HepG2 (cell line): ENCODE results near the gene LGR6. TPM values are rescaled to one million over a fixed set of nuclear protein-coding genes. Genes with fewer than 3 reads are reported as not detected.

Experiments
- ATAC-seq: fragments of 200-7000 bp; cut with Tn5 transposase; 3 replicates; pipeline ENCODE4 v1.9.1; 2020; ENCODE audit warnings: mild to moderate bottlenecking, moderate library complexity
- BruUV-seq: library from RNA; stranded (reverse); fragments of 400-500 nt; replicated peaks from 2 replicates; lab custom pipeline; 2021; lab: Mats Ljungman, UMichigan
- CTCF ChIA-PET: fragments of 300-600 bp; formaldehyde crosslinking; extraction: SDS; loops from one replicate; lab custom pipeline; 2021; ENCODE audit warnings: low total read pairs, inconsistent platforms, low intra/inter-chr PET ratio; lab: Yijun Ruan, JAX
- POLR2A ChIA-PET: fragments of 350-600 bp; sonication (Branson Sonifier 250); formaldehyde crosslinking; loops from one replicate; lab custom pipeline; 2020; ENCODE audit warnings: antibody characterized with exemption, inconsistent platforms; lab: Yijun Ruan, JAX
- DNase-seq: peaks from one replicate; pipeline ENCODE4 v3.0.0-alpha.2; 2015; ENCODE audit warnings: low spot score
- FAIRE-seq: peaks from 3 replicates; lab custom pipeline; 2011; peaks lifted over from hg19 to GRCh38; lab: Jason Lieb, UNC
- H2AFZ ChIP-seq: one replicate; pipeline ENCODE4 v1.6.1; 2011; ENCODE audit warnings: low read length, inconsistent platforms
- H3K27ac ChIP-seq: fragments of 300-600 bp; 3 replicates; pipeline ENCODE4 v1.8.0; 2011; ENCODE audit warnings: mixed run types, mild to moderate bottlenecking, mixed read lengths, low read length, inconsistent platforms; ENCODE audit not compliant: insufficient read depth; ENCODE audit errors: extremely low read length
- H3K27me3 ChIP-seq, 2 experiments: fragments of 200-600 bp in 1 of 2; 2 replicates in 1 of 2; 3 replicates in 1 of 2; pipeline versions ENCODE4 v1.6.0 to v1.8.0; 2011; ENCODE audit warnings: low read length in 2 of 2, mild to moderate bottlenecking in 2 of 2, moderate library complexity in 2 of 2, inconsistent platforms in 1 of 2; ENCODE audit not compliant: insufficient read depth in 2 of 2, control insufficient read depth in 1 of 2
- H3K36me3 ChIP-seq, 2 experiments: fragments of 200-600 bp in 1 of 2; replicated peaks in 1 of 2; 2 replicates in 1 of 2; 3 replicates in 1 of 2; pipeline versions ENCODE4 v1.5.1 to v1.8.0; 2011; ENCODE audit warnings: low read length in 2 of 2, inconsistent platforms in 1 of 2; ENCODE audit not compliant: insufficient read depth in 2 of 2, control insufficient read depth in 1 of 2
- H3K4me1 ChIP-seq: 2 replicates; pipeline ENCODE4 v1.5.1; 2012; ENCODE audit warnings: low read length, inconsistent platforms; ENCODE audit not compliant: insufficient read depth
- H3K4me2 ChIP-seq: 2 replicates; pipeline ENCODE4 v1.6.0; 2011; ENCODE audit warnings: low read depth, low read length, inconsistent platforms
- H3K4me3 ChIP-seq, 3 experiments: fragments of 200-600 bp in 1 of 3; sonication (generic), shearing (Covaris generic) in 1 of 3; replicated peaks in 1 of 3; 2 replicates each; pipeline ENCODE4 v1.5.1; 2011 to 2016; ENCODE audit warnings: low read length in 3 of 3, inconsistent platforms in 2 of 3, low read depth in 2 of 3, mild to moderate bottlenecking in 2 of 3, control low read depth in 1 of 3, mixed read lengths in 1 of 3; ENCODE audit not compliant: insufficient read depth in 1 of 3
- H3K79me2 ChIP-seq: one replicate; pipeline ENCODE4 v1.6.1; 2011; ENCODE audit warnings: low read length, inconsistent platforms; ENCODE audit not compliant: insufficient read depth
- H3K9ac ChIP-seq: 2 replicates; pipeline ENCODE4 v1.6.0; 2011; ENCODE audit warnings: mild to moderate bottlenecking, low read depth, low read length, inconsistent platforms; ENCODE audit not compliant: insufficient read depth
- H3K9me3 ChIP-seq: 2 replicates; pipeline ENCODE4 v1.5.1; 2012; ENCODE audit warnings: mild to moderate bottlenecking, low read length
- H4K20me1 ChIP-seq: 2 replicates; pipeline ENCODE4 v1.6.0; 2011; ENCODE audit warnings: inconsistent platforms, mild to moderate bottlenecking, low read length, moderate library complexity; ENCODE audit not compliant: insufficient read depth
- DR1 ChIP-seq: sonication (generic); formaldehyde crosslinking; IDR thresholded peaks from 2 replicates; pipeline ENCODE4 v1.8.0; 2021; ENCODE audit warnings: mild to moderate bottlenecking, missing genetic modification reagents, inconsistent platforms
- HINFP ChIP-seq: sonication (generic); formaldehyde crosslinking; IDR thresholded peaks from 2 replicates; pipeline ENCODE4 v1.4.0; 2020; ENCODE audit warnings: low read depth, mild to moderate bottlenecking, missing genetic modification reagents
- HNRNPK ChIP-seq: fragments of 200-400 bp; formaldehyde crosslinking; IDR thresholded peaks from 2 replicates; pipeline ENCODE4 v1.6.1; 2018; ENCODE audit warnings: low read length, low read depth, moderate library complexity, mild to moderate bottlenecking; ENCODE audit not compliant: poor library complexity, severe bottlenecking
- IRF9 ChIP-seq: sonication (generic); formaldehyde crosslinking; IDR thresholded peaks from 2 replicates; pipeline ENCODE4 v1.8.0; 2022; ENCODE audit warnings: missing genetic modification reagents, mild to moderate bottlenecking, borderline replicate concordance
- MIER2 ChIP-seq: IDR thresholded peaks from 2 replicates; pipeline ENCODE4 v1.6.1; 2016; ENCODE audit warnings: missing biosample characterization, missing genetic modification reagents
- NCOA1 ChIP-seq: sonication (generic); formaldehyde crosslinking; IDR thresholded peaks from 2 replicates; pipeline ENCODE4 v1.9.0; 2021; ENCODE audit warnings: missing genetic modification reagents
- REXO4 ChIP-seq: sonication (generic); formaldehyde crosslinking; IDR thresholded peaks from 2 replicates; pipeline ENCODE4 v1.8.0; 2022; ENCODE audit warnings: missing genetic modification reagents, mild to moderate bottlenecking, borderline replicate concordance
- SMYD3 ChIP-seq: sonication (generic); formaldehyde crosslinking; IDR thresholded peaks from 2 replicates; pipeline ENCODE4 v1.8.1; 2023; ENCODE audit warnings: mild to moderate bottlenecking, missing genetic modification reagents
- ZFY ChIP-seq: sonication (generic); formaldehyde crosslinking; IDR thresholded peaks from 2 replicates; pipeline ENCODE4 v1.4.0; 2020; ENCODE audit warnings: missing genetic modification reagents
- ZNF276 ChIP-seq: sonication (generic); formaldehyde crosslinking; IDR thresholded peaks from 2 replicates; pipeline ENCODE4 v1.4.0; 2020; ENCODE audit warnings: mild to moderate bottlenecking, low read depth, missing genetic modification reagents
- ZSCAN5A ChIP-seq: sonication (generic); formaldehyde crosslinking; IDR thresholded peaks from 2 replicates; pipeline ENCODE4 v1.8.0; 2022; ENCODE audit warnings: mild to moderate bottlenecking, missing genetic modification reagents, borderline replicate concordance
- WGBS: methylation state at CpG from one replicate; pipeline ENCODE4 v1.1.6; 2017; ENCODE audit warnings: low lambda C conversion rate; 5-methylcytosine and 5-hydroxymethylcytosine counted together
- in situ Hi-C: cut with HindIII; loops from 2 replicates; pipeline ENCODE4 v1.10.0; 2017; ENCODE audit warnings: low pct_unique_long_range_greater_than_20kb; ENCODE audit not compliant: extremely low pct_ligation_motif_present
- intact Hi-C: fragments of 100-400 bp; cut with micrococcal nuclease; formaldehyde crosslinking; loops from one replicate; pipeline ENCODE4 v1.10.0; 2022; ENCODE audit not compliant: unreplicated experiment
- polyA plus RNA-seq, 8 experiments: library from polyadenylated mRNA; depleted of rRNA in 3 of 8; stranded (reverse) in 7 of 8; unstranded in 1 of 8; fragments of >200 nt; fragmentation: Illumina TruSeq in 4 of 8; extraction: Trizol in 4 of 8; gene quantifications; 2 replicates each; pipeline versions ENCODE4 v1.2.1 to v1.2.3, GENCODE V29; 2011 to 2016; ENCODE audit warnings: low read depth in 4 of 8, missing spikeins in 1 of 8, mixed read lengths in 1 of 8; ENCODE audit not compliant: insufficient read depth in 1 of 8
- total RNA-seq, 5 experiments: library from RNA; depleted of rRNA; stranded (reverse); fragments of >200 nt; fragmentation: Illumina TruSeq; extraction: Trizol; gene quantifications; 2 replicates each; pipeline ENCODE4 v1.2.3, GENCODE V29; 2016; ENCODE audit warnings: low read depth in 1 of 5
- TF ChIP-seq, protein P1 (sequence below): IDR thresholded peaks from 2 replicates; pipeline ENCODE4 v1.6.1; 2016; ENCODE audit warnings: mild to moderate bottlenecking, missing biosample characterization, missing genetic modification reagents
- TF ChIP-seq, protein P2 (sequence below): sonication (generic); formaldehyde crosslinking; conservative IDR thresholded peaks from 2 replicates; pipeline ENCODE4 v1.8.0; 2022; ENCODE audit warnings: missing genetic modification reagents

The LGR6 gene
- total and polyA plus RNA-seq, 2 of the 13 experiments (the other 11 are each of a cell fraction or from before 2014, with no cell fraction given), result 0.07 TPM; not detected in 1

DNA sequence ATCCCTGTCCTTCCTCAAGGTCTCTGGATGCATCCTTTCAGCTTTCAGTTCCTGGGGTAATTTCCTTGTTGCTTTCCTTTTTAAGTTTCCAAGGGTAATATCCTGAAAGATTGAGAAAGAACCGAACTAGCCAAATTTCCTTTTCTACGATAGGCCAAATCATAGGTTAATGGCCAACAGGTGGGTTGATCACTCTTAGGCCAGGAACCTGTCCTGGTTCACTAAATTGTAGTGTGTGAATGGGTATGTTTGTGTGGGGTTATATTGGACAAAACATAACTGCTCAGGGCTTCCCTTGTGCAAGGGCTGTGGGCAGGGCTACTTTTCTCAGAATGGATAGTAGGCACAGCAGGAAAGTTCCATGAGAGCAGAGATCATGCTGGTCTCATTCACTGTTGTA lies 131.0 kb downstream of the LGR6 start:
- Histone ChIP-seq H2AFZ (no peak overlapping the region), H4K20me1 (no peaks in the 10 kb centered on the region), H3K9ac (no peak overlapping the region), H3K4me2 (no peak overlapping the region), H3K27me3 (peaks cover 1 to 17% of the 10 kb centered on the region in 2 experiments; a peak in 2 of 5 replicates), H3K4me3 (no peak overlapping the region), H3K79me2 (no peaks in the 10 kb centered on the region), H3K27ac (no peak overlapping the region), H3K36me3 (no peaks in the 10 kb centered on the region), H3K4me1 (no peaks in the 10 kb centered on the region), H3K9me3 (no peaks in the 10 kb centered on the region)
- TF ChIP-seq HNRNPK, result no peak
- TF ChIP-seq ZNF276 (CRISPR knock-in tag), result no peak
- TF ChIP-seq MIER2 (CRISPR knock-in tag), result no peak
- no peak for TF ChIP-seq ZFY
- TF ChIP-seq HINFP (CRISPR knock-in tag), result no peak
- TF ChIP-seq ZSCAN5A (CRISPR knock-in tag), result no peak
- no peak for TF ChIP-seq IRF9 (CRISPR knock-in tag)
- no peak for TF ChIP-seq NCOA1 (CRISPR knock-in tag)
- TF ChIP-seq, protein P1, sequence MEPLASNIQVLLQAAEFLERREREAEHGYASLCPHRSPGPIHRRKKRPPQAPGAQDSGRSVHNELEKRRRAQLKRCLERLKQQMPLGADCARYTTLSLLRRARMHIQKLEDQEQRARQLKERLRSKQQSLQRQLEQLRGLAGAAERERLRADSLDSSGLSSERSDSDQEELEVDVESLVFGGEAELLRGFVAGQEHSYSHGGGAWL (CRISPR knock-in tag), result no peak
- no peak for TF ChIP-seq SMYD3 (CRISPR knock-in tag)
- no peak for TF ChIP-seq REXO4 (CRISPR knock-in tag)
- no peak for TF ChIP-seq DR1 (CRISPR knock-in tag)
- TF ChIP-seq, protein P2, sequence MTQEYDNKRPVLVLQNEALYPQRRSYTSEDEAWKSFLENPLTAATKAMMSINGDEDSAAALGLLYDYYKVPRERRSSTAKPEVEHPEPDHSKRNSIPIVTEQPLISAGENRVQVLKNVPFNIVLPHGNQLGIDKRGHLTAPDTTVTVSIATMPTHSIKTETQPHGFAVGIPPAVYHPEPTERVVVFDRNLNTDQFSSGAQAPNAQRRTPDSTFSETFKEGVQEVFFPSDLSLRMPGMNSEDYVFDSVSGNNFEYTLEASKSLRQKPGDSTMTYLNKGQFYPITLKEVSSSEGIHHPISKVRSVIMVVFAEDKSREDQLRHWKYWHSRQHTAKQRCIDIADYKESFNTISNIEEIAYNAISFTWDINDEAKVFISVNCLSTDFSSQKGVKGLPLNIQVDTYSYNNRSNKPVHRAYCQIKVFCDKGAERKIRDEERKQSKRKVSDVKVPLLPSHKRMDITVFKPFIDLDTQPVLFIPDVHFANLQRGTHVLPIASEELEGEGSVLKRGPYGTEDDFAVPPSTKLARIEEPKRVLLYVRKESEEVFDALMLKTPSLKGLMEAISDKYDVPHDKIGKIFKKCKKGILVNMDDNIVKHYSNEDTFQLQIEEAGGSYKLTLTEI (CRISPR knock-in tag), result no peak
- no TSS peak for BruUV-seq
- CTCF ChIA-PET, result no interaction called here
- no peak for ATAC-seq
- FAIRE-seq, result no peak
- POLR2A ChIA-PET, result no interaction called here
- in situ Hi-C loops (no loop called here), intact Hi-C loops (no loop called here)
- WGBS, result 70% methylated on average over 2 of the region's 2 CpGs
- DNase-seq, result no peak
